Mucosa of gallbladder (tissue), 1 donor: ENCODE results near the gene HTR1D. TPM values are rescaled to one million over a fixed set of nuclear protein-coding genes. Genes with fewer than 3 reads are reported as not detected.
"Not testable (repeated sequence)": the region's sequence is repeated elsewhere in the genome, so short reads cannot be mapped to it uniquely, and the experiment has no call there.

Experiments
- DNase-seq: peaks from one replicate; pipeline ENCODE4 v3.0.0-alpha.2; 2020; ENCODE audit warnings: low spot score
- total RNA-seq: library from RNA; stranded (reverse); gene quantifications from one replicate; pipeline ENCODE4 v1.2.1, GENCODE V29; 2021
- donor health status: DM: no; HTN: no; CAD: no.

The HTR1D gene, protein sequence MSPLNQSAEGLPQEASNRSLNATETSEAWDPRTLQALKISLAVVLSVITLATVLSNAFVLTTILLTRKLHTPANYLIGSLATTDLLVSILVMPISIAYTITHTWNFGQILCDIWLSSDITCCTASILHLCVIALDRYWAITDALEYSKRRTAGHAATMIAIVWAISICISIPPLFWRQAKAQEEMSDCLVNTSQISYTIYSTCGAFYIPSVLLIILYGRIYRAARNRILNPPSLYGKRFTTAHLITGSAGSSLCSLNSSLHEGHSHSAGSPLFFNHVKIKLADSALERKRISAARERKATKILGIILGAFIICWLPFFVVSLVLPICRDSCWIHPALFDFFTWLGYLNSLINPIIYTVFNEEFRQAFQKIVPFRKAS
- total RNA-seq, result 7.0 TPM

- DNase-seq, result no peak
Measured at GRCh38 chr1:23217421-23218115, at the start of gene HTR1D. Gene HTR1D, minus strand, starts transcription at chr1:23217502. Its CDS starts 23,283 bp downstream, at chr1:23194219.

GRCh38 chr1:23263380-23263887, 46.1 kb upstream of the HTR1D start:
- no peak for DNase-seq

DNA sequence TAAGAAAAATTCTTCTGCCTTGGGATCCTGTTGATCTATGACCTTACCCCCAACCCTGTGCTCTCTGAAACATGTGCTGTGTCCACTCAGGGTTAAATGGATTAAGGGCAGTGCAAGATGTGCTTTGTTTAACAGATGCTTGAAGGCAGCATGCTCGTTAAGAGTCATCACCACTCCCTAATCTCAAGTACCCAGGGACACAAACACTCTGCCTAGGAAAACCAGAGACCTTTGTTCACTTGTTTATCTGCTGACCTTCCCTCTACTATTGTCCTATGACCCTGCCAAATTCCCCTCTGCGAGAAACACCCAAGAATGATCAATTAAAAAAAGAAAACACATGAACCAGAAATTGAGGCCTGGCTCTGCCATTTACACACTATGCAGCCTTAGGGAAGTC, 40.8 kb upstream of the HTR1D start:
- DNase-seq, result not testable (repeated sequence)

DNA sequence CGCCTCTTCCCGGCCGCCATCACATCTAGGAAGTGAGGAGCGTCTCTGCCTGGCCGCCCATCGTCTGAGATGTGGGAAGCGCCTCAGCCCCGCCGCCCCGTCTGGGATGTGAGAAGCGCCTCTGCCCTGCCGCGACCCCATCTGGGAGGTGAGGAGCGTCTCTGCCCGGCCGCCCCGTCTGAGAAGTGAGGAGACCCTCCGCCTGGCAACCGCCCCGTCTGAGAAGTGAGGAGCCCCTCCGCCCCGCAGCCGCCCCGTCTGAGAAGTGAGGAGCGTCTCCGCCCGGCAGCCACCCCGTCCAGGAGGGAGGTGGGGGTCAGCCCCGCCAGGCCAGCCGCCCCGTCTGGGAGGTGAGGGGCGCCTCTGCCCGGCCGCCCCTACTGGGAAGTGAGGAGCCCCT, 40.1 kb upstream of the HTR1D start:
- not testable (repeated sequence) for DNase-seq

DNA sequence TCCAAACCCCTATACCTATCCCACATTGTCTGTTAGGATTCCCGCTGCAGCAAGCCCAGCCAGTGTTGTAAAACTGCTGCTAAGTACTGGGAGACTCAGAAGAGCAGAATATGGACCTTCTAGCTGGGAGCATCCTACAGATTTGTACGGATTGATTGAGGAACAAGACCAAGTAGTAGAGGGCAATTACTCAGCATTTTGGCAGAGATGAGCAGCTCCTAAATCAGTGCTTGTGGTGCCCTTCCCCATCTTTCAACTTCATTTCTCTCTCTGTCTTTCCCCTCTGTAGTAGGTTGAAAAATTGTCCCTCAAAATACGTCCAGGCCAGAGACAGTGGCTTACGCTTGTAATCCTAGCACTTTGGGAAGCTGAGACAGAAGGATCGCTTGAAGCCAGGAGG, 37.3 kb upstream of the HTR1D start:
- no peak for DNase-seq

DNA sequence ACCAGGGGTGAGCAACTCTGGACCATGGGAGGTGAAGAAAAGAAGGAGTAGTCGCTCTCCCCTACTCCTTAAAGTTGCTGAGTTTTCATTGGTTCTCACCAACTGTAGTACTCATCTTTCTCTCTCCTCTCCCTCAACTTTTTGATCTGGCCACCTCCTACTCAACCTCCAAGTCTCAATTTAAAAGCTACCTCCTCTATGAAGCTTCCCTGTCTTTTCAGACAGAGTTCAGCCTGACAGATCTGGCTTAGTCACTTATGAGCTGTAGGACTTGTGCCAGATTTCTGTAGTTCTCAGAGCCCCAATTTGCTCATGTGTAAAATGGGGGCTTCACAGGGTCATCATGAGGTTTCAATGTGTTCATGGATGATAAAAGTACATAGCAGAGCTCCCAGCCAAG, 34.5 kb upstream of the HTR1D start:
- no peak for DNase-seq

- DNase-seq, result no peak
Measured at GRCh38 chr1:23249787-23250454, 32.6 kb upstream of the HTR1D start.

- DNase-seq, result no peak
Measured at GRCh38 chr1:23247276-23247675, 30.0 kb upstream of the HTR1D start.

GRCh38 chr1:23246274-23246673, 29.0 kb upstream of the HTR1D start:
- DNase-seq, result no peak

DNA sequence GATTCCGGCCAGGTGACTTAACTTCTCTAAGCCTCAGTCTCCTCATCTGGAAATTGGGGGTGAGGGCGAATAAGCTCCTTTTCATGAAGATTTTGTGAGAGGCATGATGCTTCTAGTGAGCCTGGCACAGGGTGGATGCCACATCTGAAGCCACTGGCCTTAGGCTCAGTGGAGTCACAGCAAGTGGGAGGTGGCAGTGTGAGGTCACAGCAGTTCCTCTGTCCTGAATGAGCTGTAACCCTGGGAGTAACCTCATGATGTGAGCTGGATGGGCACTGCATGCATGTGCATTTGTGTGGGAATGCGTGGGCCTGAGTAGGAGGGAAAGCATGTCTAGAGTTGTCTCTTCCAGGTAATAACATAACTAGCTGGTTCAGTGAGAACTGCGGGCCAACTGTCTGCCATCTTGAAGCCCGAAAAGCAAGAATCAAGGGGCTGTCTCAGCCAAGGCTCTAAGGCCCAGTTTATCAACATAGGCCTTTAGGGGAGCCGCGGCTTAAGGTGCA, 27.0 kb upstream of the HTR1D start:
- DNase-seq, result no peak

GRCh38 chr1:23242414-23242813, 25.1 kb upstream of the HTR1D start:
- no peak for DNase-seq

GRCh38 chr1:23239638-23240295, 22.5 kb upstream of the HTR1D start:
- DNase-seq, result no peak

DNA sequence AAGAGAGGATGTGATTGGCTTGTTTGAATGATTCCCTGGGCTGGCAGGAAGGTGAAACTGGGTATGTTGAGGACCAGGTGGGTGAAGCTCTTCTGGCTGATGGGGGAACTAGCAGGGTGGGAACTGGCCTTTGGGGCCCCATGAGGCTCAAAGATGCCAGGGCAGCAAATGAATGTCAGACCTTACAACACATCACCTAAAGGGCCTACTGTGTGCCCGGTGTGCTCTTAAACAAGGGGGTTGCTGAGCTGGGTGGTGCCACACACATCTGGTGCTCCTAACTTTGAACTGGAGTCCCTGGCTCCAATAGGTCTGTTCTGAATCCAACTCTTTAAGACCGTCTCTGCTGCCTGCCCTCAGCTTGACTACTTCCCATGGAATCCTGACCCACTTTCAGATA, 21.3 kb upstream of the HTR1D start:
- no peak for DNase-seq

- DNase-seq, result no peak
Measured at GRCh38 chr1:23237508-23237907, 20.2 kb upstream of the HTR1D start.

DNA sequence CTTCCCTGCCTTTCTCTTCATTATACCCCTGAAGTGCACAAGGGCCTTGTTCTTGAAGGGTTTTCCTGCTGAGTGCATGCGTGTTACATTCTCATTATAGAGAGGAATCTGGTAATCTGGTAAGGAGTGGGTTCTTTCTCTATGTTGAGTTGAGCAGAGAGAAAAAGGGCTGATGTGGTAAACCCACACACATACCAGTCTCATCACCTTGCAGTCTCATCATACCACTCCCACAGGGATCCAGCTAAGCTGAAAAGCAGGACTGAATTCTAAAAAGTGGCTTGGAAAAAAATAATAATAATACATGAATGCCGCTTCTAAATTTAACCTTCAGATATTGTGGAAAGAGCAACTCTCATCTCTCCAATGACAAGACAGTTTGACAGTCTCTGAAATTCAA, 10.5 kb upstream of the HTR1D start:
- DNase-seq, result no peak

DNA sequence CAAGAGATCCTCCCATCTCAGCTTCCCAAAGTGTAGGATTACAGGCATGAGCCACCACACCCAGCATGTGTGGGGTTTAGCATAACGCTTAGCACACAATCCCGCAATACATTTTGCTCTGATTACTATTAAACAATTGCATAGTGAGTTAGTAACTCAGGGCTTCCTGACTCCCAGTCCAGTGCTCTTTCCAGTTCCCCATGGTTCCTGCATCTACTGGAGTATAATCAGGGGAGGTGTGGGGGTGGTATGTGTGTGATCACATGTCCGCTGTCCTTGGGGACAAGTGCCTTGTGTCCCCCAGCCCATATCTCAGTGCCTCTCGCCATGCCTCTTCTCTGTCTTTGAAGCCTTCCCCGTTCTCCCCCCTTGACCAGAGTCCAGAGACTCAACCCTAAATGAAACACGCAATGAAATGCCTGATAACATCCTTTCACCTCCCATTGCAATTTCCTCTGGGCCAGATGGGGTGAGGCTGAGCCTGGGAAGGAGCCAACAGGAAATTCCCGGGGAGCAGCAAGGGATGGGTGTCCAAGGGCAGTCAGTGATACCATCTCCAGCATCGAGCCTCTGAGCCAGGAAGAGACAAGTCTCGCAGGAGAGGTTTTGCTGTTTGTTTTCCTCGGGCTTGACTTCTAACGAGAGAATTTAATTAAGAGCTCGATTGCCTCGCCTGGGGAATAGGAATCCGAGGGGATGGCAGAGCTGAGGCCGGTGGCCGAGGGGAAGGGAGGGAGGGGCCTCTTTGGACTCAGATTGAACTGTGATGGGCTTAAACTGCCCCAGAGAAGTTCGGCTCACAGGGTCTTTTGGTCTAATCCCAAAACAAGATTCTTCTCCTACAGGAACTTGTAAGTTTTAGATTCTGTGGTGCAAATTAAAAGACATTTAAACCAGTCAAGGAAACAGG, 7.7 kb upstream of the HTR1D start:
- peak; percentile 72 for DNase-seq

DNA sequence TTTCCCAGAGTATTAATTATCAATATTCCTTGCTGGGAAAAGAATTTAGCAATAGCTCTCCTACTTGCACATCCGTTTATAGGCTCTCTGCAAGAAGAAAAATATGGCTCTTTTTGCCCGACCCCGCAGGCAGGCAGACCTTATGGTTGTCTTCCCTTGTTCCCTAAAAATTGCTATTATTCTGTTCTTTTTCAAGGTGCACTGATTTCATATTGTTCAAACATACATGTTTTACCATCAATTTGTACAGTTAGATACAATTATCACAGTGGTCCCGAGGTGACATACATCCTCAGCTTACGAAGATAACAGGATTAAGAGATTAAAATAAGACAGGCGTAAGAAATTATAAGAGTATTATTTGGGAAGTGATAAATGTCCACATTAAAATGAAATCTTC, 6.7 kb upstream of the HTR1D start:
- DNase-seq, result not testable (repeated sequence)

DNA sequence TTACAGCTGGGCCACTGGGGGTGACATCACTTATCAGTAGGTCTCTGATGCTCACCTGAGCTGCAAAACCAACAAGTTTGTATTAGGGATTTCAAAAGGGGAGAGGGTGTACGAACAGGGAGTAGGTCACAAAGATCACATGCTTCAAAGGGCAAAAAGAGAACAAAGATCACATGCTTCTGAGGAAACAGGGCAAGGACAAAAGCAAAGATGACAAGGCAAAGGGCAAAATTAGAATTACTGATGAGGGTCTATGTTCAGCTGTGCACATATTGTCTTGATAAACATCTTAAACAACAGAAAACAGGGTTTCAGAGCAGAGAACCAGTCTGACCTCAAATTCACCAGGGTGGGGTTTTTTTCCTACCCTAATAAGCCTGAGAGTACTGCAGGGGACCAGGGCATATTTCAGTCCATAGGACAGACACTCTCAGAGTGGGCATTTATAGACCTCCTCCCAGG, 6.2 kb upstream of the HTR1D start:
- not testable (repeated sequence) for DNase-seq

DNA sequence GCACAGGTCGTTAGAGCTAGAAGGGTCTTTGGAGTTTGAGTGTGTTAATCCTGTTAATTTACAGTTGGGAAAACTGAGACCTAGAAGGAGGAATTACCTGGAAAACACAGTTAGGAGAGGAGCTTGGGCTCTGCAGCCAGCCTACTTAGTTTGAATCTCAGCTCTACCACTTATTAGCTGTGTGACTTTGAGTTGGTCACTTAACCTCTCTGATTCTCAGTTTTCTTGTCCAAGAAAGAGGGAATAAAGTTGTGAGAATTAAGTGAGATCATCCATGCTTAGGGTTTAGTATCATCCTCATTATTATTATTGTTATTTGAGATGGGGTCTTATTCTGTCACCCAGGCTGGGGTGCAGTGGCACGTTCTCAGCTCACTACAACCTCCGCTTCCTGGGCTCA, 5.4 kb upstream of the HTR1D start:
- no peak for DNase-seq

DNA sequence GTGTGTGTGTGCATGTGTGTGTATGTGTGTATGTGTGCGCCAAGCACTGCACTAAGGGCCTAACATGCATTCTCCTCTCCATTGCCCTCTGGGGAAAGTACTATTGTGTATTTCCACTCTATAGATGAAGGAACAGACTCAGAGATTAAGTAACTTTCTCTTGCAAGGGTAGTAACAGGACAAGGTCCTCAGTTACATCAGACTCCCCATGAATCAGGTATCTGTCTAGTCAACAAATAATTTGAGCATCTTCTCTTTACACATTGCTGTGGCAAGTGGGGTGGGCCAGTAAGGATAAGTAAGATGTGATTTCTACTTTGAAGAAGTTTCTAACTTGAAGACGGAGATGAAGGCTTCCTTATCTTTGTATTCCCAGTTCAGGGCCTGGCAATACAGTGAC, 5.0 kb upstream of the HTR1D start:
- DNase-seq, result no peak

GRCh38 chr1:23221107-23221506, 3.8 kb upstream of the HTR1D start:
- no peak for DNase-seq
